Calu3 (cell line): ENCODE measurements around the gene AMPD3. TPM values are rescaled to one million over a fixed set of nuclear protein-coding genes. Genes with fewer than 3 reads are reported as not detected.

Experiments
- BruUV-seq: library from RNA; stranded (reverse); fragments of 400-500 nt; replicated peaks from 2 replicates; lab custom pipeline; 2021; lab: Mats Ljungman, UMichigan
- CTCF ChIA-PET: fragments of 300-600 bp; sonication (Branson Sonifier 250); formaldehyde crosslinking; loops from one replicate; lab custom pipeline; 2022; ENCODE audit warnings: antibody characterized with exemption; lab: Charles Lee
- DNase-seq: peaks from one replicate; pipeline ENCODE4 v3.0.0; 2022
- H3K27ac Mint-ChIP-seq: one replicate; pipeline ENCODE4 v1.8.0; 2022; ENCODE audit warnings: mixed read lengths; ENCODE audit not compliant: unreplicated experiment
- H3K27me3 Mint-ChIP-seq: one replicate; pipeline ENCODE4 v1.8.0; 2022; ENCODE audit warnings: mixed read lengths; ENCODE audit not compliant: unreplicated experiment
- H3K36me3 Mint-ChIP-seq: one replicate; pipeline ENCODE4 v1.8.0; 2022; ENCODE audit warnings: mild to moderate bottlenecking, moderate library complexity, mixed read lengths; ENCODE audit not compliant: insufficient read depth, unreplicated experiment
- H3K4me1 Mint-ChIP-seq: one replicate; pipeline ENCODE4 v1.8.0; 2022; ENCODE audit warnings: mild to moderate bottlenecking, low read depth, mixed read lengths; ENCODE audit not compliant: unreplicated experiment
- H3K4me3 Mint-ChIP-seq: one replicate; pipeline ENCODE4 v1.8.0; 2022; ENCODE audit warnings: mild to moderate bottlenecking, low read depth, moderate library complexity, mixed read lengths; ENCODE audit not compliant: unreplicated experiment
- H3K9me3 Mint-ChIP-seq: one replicate; pipeline ENCODE4 v1.8.0; 2022; ENCODE audit warnings: low read depth, mixed read lengths; ENCODE audit not compliant: unreplicated experiment
- intact Hi-C: fragments of 100-400 bp; cut with micrococcal nuclease; formaldehyde crosslinking; loops from one replicate; pipeline ENCODE4 v1.10.0; 2022; ENCODE audit not compliant: unreplicated experiment
- total RNA-seq: library from RNA; stranded (reverse); gene quantifications from 2 replicates; pipeline ENCODE4 v1.2.3, GENCODE V29; 2022
- TF ChIP-seq, protein P1 (sequence below): fragments of 200-600 bp; IDR thresholded peaks from one replicate; pipeline ENCODE4 v1.8.0; 2022; ENCODE audit warnings: antibody characterized with exemption; ENCODE audit not compliant: unreplicated experiment

AMPD3 gene
- total RNA-seq, 1 experiment from 2014 or later: 2.1 TPM

DNA sequence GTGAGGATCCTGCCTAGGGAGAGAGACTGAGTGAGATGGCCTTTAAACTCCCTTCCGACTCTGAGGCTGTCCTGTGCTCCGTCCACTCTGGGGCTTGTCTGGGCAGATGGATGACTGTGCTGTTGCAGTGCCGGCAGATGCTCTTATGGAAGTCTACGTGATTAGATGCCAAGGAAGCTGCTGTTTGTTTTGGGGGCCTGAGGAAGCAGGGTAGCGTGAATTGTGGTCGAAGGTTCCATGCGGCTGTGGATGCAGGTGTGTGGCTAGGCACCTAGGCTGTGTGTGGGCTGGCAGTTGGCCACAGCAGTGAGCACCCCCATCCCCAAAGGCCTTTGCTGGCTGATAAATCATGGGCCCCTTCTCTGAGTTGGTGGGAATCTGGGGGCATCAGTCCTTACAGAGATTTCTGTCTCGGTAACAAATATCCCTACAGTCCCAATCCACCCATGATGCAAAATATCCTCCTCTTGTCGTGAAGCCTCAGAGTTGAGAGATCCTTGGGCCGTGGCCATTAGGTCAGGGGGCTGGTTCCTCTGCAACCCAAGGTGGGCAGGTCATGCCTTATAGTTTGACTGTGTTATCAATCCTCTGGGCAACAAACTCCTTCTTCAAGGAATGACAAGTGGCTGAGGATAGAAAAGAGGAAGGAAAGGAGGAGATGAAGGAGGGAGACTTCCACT is 31.2 kb downstream of the AMPD3 start:
- H3K9me3 Mint-ChIP-seq: no peaks in the 10 kb centered on the region
- CTCF ChIA-PET: no interaction called here
- H3K4me3 Mint-ChIP-seq: no peak overlapping the region
- intact Hi-C loops: no loop called here
- no TSS peak for BruUV-seq
- peaks cover 11% of the 10 kb centered on the region for H3K36me3 Mint-ChIP-seq
- peaks cover 23% of the 10 kb centered on the region for H3K4me1 Mint-ChIP-seq
- H3K27me3 Mint-ChIP-seq: no peaks in the 10 kb centered on the region
- no peak overlapping the region for H3K27ac Mint-ChIP-seq
- no peak for DNase-seq
- TF ChIP-seq, protein P1, sequence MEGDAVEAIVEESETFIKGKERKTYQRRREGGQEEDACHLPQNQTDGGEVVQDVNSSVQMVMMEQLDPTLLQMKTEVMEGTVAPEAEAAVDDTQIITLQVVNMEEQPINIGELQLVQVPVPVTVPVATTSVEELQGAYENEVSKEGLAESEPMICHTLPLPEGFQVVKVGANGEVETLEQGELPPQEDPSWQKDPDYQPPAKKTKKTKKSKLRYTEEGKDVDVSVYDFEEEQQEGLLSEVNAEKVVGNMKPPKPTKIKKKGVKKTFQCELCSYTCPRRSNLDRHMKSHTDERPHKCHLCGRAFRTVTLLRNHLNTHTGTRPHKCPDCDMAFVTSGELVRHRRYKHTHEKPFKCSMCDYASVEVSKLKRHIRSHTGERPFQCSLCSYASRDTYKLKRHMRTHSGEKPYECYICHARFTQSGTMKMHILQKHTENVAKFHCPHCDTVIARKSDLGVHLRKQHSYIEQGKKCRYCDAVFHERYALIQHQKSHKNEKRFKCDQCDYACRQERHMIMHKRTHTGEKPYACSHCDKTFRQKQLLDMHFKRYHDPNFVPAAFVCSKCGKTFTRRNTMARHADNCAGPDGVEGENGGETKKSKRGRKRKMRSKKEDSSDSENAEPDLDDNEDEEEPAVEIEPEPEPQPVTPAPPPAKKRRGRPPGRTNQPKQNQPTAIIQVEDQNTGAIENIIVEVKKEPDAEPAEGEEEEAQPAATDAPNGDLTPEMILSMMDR: no peak

DNA sequence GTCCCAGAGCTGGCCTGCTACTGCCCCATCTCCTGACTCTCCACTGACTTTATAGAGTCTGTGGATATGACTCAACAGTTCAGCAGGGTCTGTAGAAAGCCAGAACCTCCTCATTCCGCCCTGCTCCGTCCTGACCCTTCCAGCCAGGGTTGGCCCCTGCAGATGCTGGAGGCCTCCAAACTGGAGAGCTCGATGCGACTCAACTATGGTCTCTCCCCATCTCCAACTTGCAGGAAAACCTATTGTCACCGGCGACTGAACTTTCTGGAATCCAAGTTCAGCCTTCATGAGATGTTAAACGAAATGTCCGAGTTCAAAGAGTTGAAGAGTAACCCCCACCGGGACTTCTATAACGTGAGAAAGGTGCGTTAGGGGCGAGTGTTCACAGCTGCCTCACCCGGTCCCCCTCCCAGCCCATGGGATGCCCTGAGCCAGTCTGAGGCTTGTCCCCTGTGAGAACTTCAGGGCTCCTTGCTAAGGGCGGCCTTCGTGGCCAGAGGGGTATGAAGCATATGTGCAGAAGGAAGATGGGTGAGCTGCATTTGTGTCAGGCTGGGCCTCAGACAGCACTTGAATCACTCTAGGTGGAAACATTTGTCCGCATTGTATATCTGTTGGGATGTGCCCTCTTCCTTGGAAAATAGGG is 32.1 kb downstream of the AMPD3 start:
- CTCF ChIA-PET: interaction anchor here (0.7 kb wide), 1 partner anchor 148 kb away, joined by 3 read pairs; no protein-coding TSS in a partner anchor
- TF ChIP-seq, protein P1: no peak
- H3K27me3 Mint-ChIP-seq: no peaks in the 10 kb centered on the region
- no peak overlapping the region for H3K27ac Mint-ChIP-seq
- no TSS peak for BruUV-seq
- no peak for DNase-seq
- H3K4me3 Mint-ChIP-seq: no peak overlapping the region
- H3K36me3 Mint-ChIP-seq: peaks cover 11% of the 10 kb centered on the region
- H3K4me1 Mint-ChIP-seq: peaks cover 23% of the 10 kb centered on the region
- intact Hi-C loops: no loop called here
- no peaks in the 10 kb centered on the region for H3K9me3 Mint-ChIP-seq

DNA sequence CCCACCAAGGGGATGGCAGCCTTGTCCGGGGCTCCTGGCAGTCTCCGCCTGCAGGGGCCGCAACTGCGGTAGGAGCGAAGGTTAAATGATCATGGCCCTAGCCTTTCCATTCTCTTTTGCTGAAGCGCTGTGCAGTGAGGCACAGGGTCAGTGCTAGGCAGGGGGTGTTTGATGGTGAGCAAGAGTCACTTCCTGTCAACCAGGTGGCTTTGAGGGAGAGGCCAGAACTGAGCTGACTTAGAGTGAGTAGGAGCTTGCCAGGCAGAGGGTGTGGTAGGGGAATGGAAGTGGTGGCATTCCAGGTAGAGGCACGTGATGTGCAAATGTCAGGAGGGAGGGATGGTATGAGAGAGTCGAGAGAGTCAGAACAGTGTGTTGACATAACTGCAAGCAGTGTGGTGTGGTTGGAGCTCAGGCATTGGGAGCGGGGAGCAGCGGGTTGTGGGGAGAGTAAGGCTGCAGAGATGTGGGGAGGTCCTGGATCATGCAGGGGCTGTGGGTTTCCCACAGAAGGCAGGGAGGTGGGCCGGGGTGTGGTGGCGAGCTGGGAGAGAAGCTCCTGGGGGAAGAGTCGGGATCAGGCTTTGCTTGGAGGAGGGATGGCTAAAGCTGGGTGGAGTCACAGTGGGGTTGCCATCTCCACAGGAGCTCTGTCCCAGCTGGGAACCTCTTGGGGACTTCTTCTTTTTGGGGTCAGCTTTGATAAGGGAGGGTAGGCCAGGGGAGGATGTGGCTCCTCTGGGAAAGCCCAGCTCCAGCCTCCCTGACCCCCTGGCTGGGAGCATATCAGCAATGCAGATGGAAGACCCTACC is 33.3 kb downstream of the AMPD3 start:
- H3K36me3 Mint-ChIP-seq: peaks cover 11% of the 10 kb centered on the region
- no peaks in the 10 kb centered on the region for H3K27me3 Mint-ChIP-seq
- TF ChIP-seq, protein P1: no peak
- peaks cover 23% of the 10 kb centered on the region for H3K4me1 Mint-ChIP-seq
- H3K9me3 Mint-ChIP-seq: no peaks in the 10 kb centered on the region
- H3K27ac Mint-ChIP-seq: peak overlapping the region; percentile 29
- BruUV-seq: no TSS peak
- intact Hi-C loops: no loop called here
- peak; percentile 64 for DNase-seq
- H3K4me3 Mint-ChIP-seq: no peak overlapping the region
- CTCF ChIA-PET: interaction anchor here (0.7 to 1.4 kb wide), 3 partner anchors 9 to 149 kb away, joined by 3 read pairs; no protein-coding TSS in a partner anchor

DNA sequence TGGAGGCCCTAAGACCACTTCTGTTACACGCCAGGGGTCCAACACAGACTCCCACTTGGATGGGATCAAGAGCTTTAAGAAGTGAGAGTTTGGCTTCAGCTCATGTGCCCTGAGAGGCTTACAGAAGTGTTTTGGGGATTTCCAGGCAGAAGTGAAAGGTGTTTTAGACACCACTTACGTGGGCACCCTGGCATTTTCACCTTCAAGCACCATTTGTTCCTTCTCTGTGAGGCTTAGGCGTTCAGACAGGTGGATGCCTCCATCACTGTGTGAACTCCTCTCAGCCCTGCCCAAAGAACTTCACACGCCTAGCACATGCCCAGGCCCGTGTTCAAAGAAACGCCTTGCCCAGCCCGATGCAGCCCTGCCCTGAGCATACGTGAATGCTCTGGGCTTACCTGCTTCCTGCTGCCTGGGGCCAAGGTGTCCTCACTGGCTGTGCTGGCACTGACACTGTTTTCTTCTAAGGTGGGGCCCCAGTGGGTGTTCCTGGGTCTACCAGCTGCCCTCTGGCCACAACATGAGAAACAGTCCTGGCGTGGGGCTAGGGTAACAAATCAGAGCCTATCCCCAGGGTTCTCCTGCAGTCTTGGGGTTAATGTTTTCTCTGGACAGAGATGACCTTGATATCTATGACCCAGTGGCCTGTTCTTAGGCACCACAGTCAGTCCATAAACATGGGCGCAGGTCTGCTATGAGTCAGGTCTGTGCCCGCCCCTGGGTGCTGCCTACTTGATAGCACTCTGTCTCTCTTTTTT is 34.0 kb downstream of the AMPD3 start:
- peaks cover 11% of the 10 kb centered on the region for H3K36me3 Mint-ChIP-seq
- H3K27me3 Mint-ChIP-seq: no peaks in the 10 kb centered on the region
- no peak overlapping the region for H3K27ac Mint-ChIP-seq
- H3K4me1 Mint-ChIP-seq: peaks cover 23% of the 10 kb centered on the region
- no TSS peak for BruUV-seq
- no peak for DNase-seq
- CTCF ChIA-PET: interaction anchor here (1.4 kb wide), 1 partner anchor 38 kb away, joined by 3 read pairs; no protein-coding TSS in a partner anchor
- TF ChIP-seq, protein P1: no peak
- intact Hi-C loops: no loop called here
- H3K9me3 Mint-ChIP-seq: no peaks in the 10 kb centered on the region
- H3K4me3 Mint-ChIP-seq: no peak overlapping the region
